Gastroesophageal sphincter (tissue), 4 donors: ENCODE data around the gene MAP3K15. TPM values are rescaled to one million over a fixed set of nuclear protein-coding genes. Genes with fewer than 3 reads are reported as not detected.
"Not testable (repeated sequence)": the region's sequence is repeated elsewhere in the genome, so short reads cannot be mapped to it uniquely, and the experiment has no call there.

Experiments
- ATAC-seq: fragments of 150-250 bp; one replicate; pipeline ENCODE4 v1.9.1; 2016; ENCODE audit warnings: mild to moderate bottlenecking, moderate library complexity
- H3K27ac ChIP-seq, 4 donors: fragments of 200-600 bp; sonication (generic) in 3 of 4; 1 replicate in 3 of 4; 2 replicates in 1 of 4; pipeline ENCODE4 v1.5.1; 2016 to 2019
- H3K27me3 ChIP-seq: fragments of 200-600 bp; sonication (generic); one replicate; pipeline ENCODE4 v1.5.1; 2019
- H3K36me3 ChIP-seq, 2 donors: fragments of 200-600 bp; sonication (generic); one replicate each; pipeline ENCODE4 v1.5.1; 2019; ENCODE audit warnings: control low read depth in 1 of 2
- H3K4me1 ChIP-seq, 3 donors: fragments of 200-600 bp; sonication (generic); 1 replicate in 2 of 3; 2 replicates in 1 of 3; pipeline ENCODE4 v1.5.1; 2016 to 2019; ENCODE audit warnings: control low read depth in 2 of 3
- H3K4me3 ChIP-seq, 2 donors: fragments of 200-600 bp; sonication (generic); one replicate each; pipeline ENCODE4 v1.5.1; 2019; ENCODE audit warnings: mild to moderate bottlenecking in 1 of 2, moderate library complexity in 1 of 2
- H3K9me3 ChIP-seq, 3 donors: fragments of 200-600 bp; sonication (generic); one replicate each; pipeline ENCODE4 v1.5.1; 2017 to 2019; ENCODE audit warnings: control low read depth in 2 of 3
- EP300 ChIP-seq: sonication (generic); formaldehyde crosslinking; IDR thresholded peaks from one replicate; pipeline ENCODE4 v1.6.1; 2017; ENCODE audit warnings: antibody characterized with exemption, mild to moderate bottlenecking
- POLR2A ChIP-seq, 2 donors: fragments of 450-650 bp; IDR thresholded peaks; one replicate each; pipeline ENCODE4 v1.6.1; 2017; ENCODE audit warnings: antibody characterized with exemption in 2 of 2, mild to moderate bottlenecking in 2 of 2, moderate library complexity in 1 of 2
- POLR2AphosphoS5 ChIP-seq: sonication (generic); formaldehyde crosslinking; IDR thresholded peaks from one replicate; pipeline ENCODE4 v1.6.1; 2017; ENCODE audit warnings: antibody characterized with exemption
- WGBS, 2 donors: methylation state at CpG; one replicate each; pipeline ENCODE4 v1.1.5; 2018; ENCODE audit warnings: low coverage in 1 of 2; 5-methylcytosine and 5-hydroxymethylcytosine counted together
- total RNA-seq, 4 donors: library from RNA; depleted of rRNA; stranded (reverse); fragments of >200 nt; gene quantifications; one replicate each; pipeline ENCODE4 v1.1.0, GENCODE V29; 2016
- TF ChIP-seq, protein P1 (sequence below), 4 experiments: fragments of 200-600 bp in 2 of 4; fragments of 450-650 bp in 2 of 4; sonication (generic) in 1 of 4; IDR thresholded peaks; one replicate each; pipeline ENCODE4 v1.5.1; 2017 to 2019; ENCODE audit warnings: antibody characterized with exemption in 4 of 4, mild to moderate bottlenecking in 2 of 4, moderate library complexity in 2 of 4

The MAP3K15 gene
- total RNA-seq, 4 donors from 2014 or later: 0.13 TPM; not detected in 3

- H3K4me1 ChIP-seq: no peaks in the 10 kb centered on the region
- H3K27me3 ChIP-seq: no peaks in the 10 kb centered on the region
- H3K36me3 ChIP-seq: no peaks in the 10 kb centered on the region
- TF ChIP-seq EP300: no peak
- TF ChIP-seq POLR2A (IDR thresholded peaks at IDR 0.05): no peak
- TF ChIP-seq POLR2AphosphoS5: no peak
- TF ChIP-seq, protein P1, sequence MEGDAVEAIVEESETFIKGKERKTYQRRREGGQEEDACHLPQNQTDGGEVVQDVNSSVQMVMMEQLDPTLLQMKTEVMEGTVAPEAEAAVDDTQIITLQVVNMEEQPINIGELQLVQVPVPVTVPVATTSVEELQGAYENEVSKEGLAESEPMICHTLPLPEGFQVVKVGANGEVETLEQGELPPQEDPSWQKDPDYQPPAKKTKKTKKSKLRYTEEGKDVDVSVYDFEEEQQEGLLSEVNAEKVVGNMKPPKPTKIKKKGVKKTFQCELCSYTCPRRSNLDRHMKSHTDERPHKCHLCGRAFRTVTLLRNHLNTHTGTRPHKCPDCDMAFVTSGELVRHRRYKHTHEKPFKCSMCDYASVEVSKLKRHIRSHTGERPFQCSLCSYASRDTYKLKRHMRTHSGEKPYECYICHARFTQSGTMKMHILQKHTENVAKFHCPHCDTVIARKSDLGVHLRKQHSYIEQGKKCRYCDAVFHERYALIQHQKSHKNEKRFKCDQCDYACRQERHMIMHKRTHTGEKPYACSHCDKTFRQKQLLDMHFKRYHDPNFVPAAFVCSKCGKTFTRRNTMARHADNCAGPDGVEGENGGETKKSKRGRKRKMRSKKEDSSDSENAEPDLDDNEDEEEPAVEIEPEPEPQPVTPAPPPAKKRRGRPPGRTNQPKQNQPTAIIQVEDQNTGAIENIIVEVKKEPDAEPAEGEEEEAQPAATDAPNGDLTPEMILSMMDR (IDR thresholded peaks at IDR 0.05): no peak
- H3K4me3 ChIP-seq: no peak overlapping the region
- ATAC-seq: no peak
- no peaks in the 10 kb centered on the region for H3K9me3 ChIP-seq
- H3K27ac ChIP-seq: no peak overlapping the region
- WGBS, 2 donors: 69 to 78% methylated on average over 2 of the region's 2 CpGs
These were observed 53.1 kb downstream of the MAP3K15 start for GRCh38 chrX:19462231-19462630.

GRCh38 chrX:19457662-19458061, 57.6 kb downstream of the MAP3K15 start:
- no peak for ATAC-seq
- no peaks in the 10 kb centered on the region for H3K27me3 ChIP-seq
- WGBS, 2 donors: 85% methylated on average over 3 of the region's 4 CpGs; no CpG with 5 or more reads in 1 of the 2 donors
- H3K4me3 ChIP-seq: no peak overlapping the region
- H3K36me3 ChIP-seq: no peaks in the 10 kb centered on the region
- TF ChIP-seq, protein P1 (IDR thresholded peaks at IDR 0.05): no peak
- TF ChIP-seq EP300: no peak
- no peak for TF ChIP-seq POLR2AphosphoS5
- TF ChIP-seq POLR2A (IDR thresholded peaks at IDR 0.05): no peak
- H3K4me1 ChIP-seq: no peaks in the 10 kb centered on the region
- H3K27ac ChIP-seq: no peak overlapping the region
- no peaks in the 10 kb centered on the region for H3K9me3 ChIP-seq

DNA sequence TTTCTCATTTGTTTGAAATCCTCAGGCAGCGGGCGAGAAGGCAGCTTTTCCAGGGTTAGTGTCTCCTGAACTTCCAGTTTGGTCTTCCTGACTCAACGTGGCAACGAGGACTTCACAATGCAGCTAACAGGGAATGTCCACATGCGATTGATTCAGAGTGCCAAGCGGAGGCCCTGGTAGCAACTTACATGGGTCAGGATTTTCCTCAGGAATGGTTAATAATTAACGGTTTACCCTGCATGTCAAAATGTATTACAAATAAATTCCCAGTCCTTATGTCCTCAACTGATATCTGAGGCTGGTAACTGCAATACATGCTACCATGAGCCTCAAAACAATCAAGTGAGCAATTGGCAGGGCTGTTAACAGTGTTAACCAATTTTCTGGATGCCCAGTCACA, 67.2 kb downstream of the MAP3K15 start:
- Histone ChIP-seq H3K4me1 (no peaks in the 10 kb centered on the region), H3K27me3 (no peaks in the 10 kb centered on the region), H3K4me3 (no peak overlapping the region), H3K9me3 (no peaks in the 10 kb centered on the region), H3K27ac (no peak overlapping the region), H3K36me3 (no peaks in the 10 kb centered on the region)
- ATAC-seq: no peak
- 82% methylated on average over 3 of the region's 7 CpGs; no CpG with 5 or more reads in 1 of the 2 donors for WGBS, 2 donors
- TF ChIP-seq, protein P1 (IDR thresholded peaks at IDR 0.05): no peak
- TF ChIP-seq POLR2A (IDR thresholded peaks at IDR 0.05) (no peak), EP300 (no peak), POLR2AphosphoS5 (no peak)

GRCh38 chrX:19446397-19446796, 68.9 kb downstream of the MAP3K15 start:
- 14 to 61% methylated on average over 3 to 4 of the region's 4 CpGs for WGBS, 2 donors
- no peak for TF ChIP-seq POLR2A (IDR thresholded peaks at IDR 0.05)
- no peak for TF ChIP-seq EP300
- TF ChIP-seq, protein P1 (IDR thresholded peaks at IDR 0.05): no peak
- no peak for TF ChIP-seq POLR2AphosphoS5
- no peak overlapping the region for H3K27ac ChIP-seq
- no peaks in the 10 kb centered on the region for H3K27me3 ChIP-seq
- no peaks in the 10 kb centered on the region for H3K36me3 ChIP-seq
- no peak overlapping the region for H3K4me3 ChIP-seq
- no peaks in the 10 kb centered on the region for H3K9me3 ChIP-seq
- ATAC-seq: no peak
- no peaks in the 10 kb centered on the region for H3K4me1 ChIP-seq

- not testable (repeated sequence) for H3K27ac ChIP-seq, ATAC-seq, H3K4me3 ChIP-seq, H3K9me3 ChIP-seq, H3K27me3 ChIP-seq, H3K4me1 ChIP-seq, H3K36me3 ChIP-seq
- WGBS, 2 donors: 53% methylated on average over 4 of the region's 10 CpGs; no CpG with 5 or more reads in 1 of the 2 donors
These were observed 69.5 kb downstream of the MAP3K15 start for GRCh38 chrX:19445772-19446171.
